B cell (primary cell): ENCODE measurements around the gene IER2.

ENCODE experiments used
- CTCF ChIP-seq: fragments of 200-600 bp; IDR thresholded peaks from one replicate; pipeline ENCODE4 v1.8.0; 2022; ENCODE audit warnings: antibody characterized with exemption, mild to moderate bottlenecking
- EZH2 ChIP-seq: IDR thresholded peaks from 2 replicates; pipeline ENCODE4 v1.6.1; 2012; ENCODE audit warnings: borderline replicate concordance, low read depth, mild to moderate bottlenecking, moderate library complexity, low read length; ENCODE audit not compliant: insufficient read depth, poor library complexity, severe bottlenecking

GRCh38 chr19:13101590-13102415, 48.4 kb upstream of the IER2 start:
- peak; percentile 3 for TF ChIP-seq CTCF
- TF ChIP-seq EZH2, result no peak
